GM12878 (cell line): ENCODE measurements around the gene AOAH. TPM values are rescaled to one million over a fixed set of nuclear protein-coding genes. Genes with fewer than 3 reads are reported as not detected.
A peak's percentile ranks its signal among the peaks of the same experiment; 100 is the strongest.

Experiments used
- ATAC-seq: fragments of 200-7000 bp; cut with Tn5 transposase; 3 replicates; pipeline ENCODE4 v1.9.1; 2020; ENCODE audit warnings: mild to moderate bottlenecking, moderate library complexity
- BruUV-seq: library from RNA; stranded (reverse); fragments of 400-500 nt; replicated peaks from 2 replicates; lab custom pipeline; 2021; lab: Mats Ljungman, UMichigan
- CTCF ChIA-PET: fragments of 300-600 bp; sonication (Branson Sonifier 250); formaldehyde crosslinking; extraction: SDS; loops from one replicate; lab custom pipeline; 2021; ENCODE audit warnings: inconsistent platforms; lab: Yijun Ruan, JAX
- POLR2A ChIA-PET: fragments of 350-600 bp; formaldehyde crosslinking; extraction: SDS; loops from one replicate; lab custom pipeline; 2021; ENCODE audit warnings: inconsistent platforms; lab: Charles Lee
- RAD21 ChIA-PET: fragments of 300-600 bp; sonication (Branson Sonifier 250); formaldehyde crosslinking; loops from one replicate; lab custom pipeline; 2023; ENCODE audit warnings: antibody characterized with exemption; ENCODE audit not compliant: unreplicated experiment; lab: Charles Lee
- SMC1A ChIA-PET: fragments of 300-600 bp; sonication (Branson Sonifier 250); formaldehyde crosslinking; loops from one replicate; lab custom pipeline; 2023; ENCODE audit not compliant: unreplicated experiment, uncharacterized antibody; lab: Charles Lee
- DNase-seq: peaks from one replicate; pipeline ENCODE4 v3.0.0-alpha.2; 2011; ENCODE audit warnings: low read depth, low spot score
- FAIRE-seq: peaks from 3 replicates; lab custom pipeline; 2011; peaks lifted over from hg19 to GRCh38; lab: Jason Lieb, UNC
- H2AFZ ChIP-seq: 2 replicates; pipeline ENCODE4 v1.6.0; 2011; ENCODE audit warnings: low read depth, low read length, control low read depth; ENCODE audit not compliant: control insufficient read depth
- H3K27ac ChIP-seq: 2 replicates; pipeline ENCODE4 v1.5.1; 2011; ENCODE audit warnings: control low read depth; ENCODE audit not compliant: control insufficient read depth, insufficient read depth
- H3K27me3 ChIP-seq, 2 experiments: replicated peaks in 1 of 2; 2 replicates each; pipeline versions ENCODE4 v1.6.0 to v1.6.1; 2011; ENCODE audit warnings: low read length in 1 of 2; ENCODE audit not compliant: control insufficient read depth in 2 of 2, insufficient read depth in 2 of 2
- H3K36me3 ChIP-seq, 2 experiments: 2 replicates each; pipeline ENCODE4 v1.5.1; 2011; ENCODE audit warnings: low read length in 1 of 2; ENCODE audit not compliant: control insufficient read depth in 2 of 2, insufficient read depth in 2 of 2
- H3K4me1 ChIP-seq: 2 replicates; pipeline ENCODE4 v1.6.1; 2011; ENCODE audit warnings: mild to moderate bottlenecking, low read length, moderate library complexity, mixed read lengths; ENCODE audit not compliant: control insufficient read depth, insufficient read depth
- H3K4me2 ChIP-seq: 2 replicates; pipeline ENCODE4 v1.6.0; 2011; ENCODE audit warnings: control low read depth; ENCODE audit not compliant: control insufficient read depth, insufficient read depth
- H3K4me3 ChIP-seq: fragments of 200-600 bp; sonication (generic); 2 replicates; pipeline ENCODE4 v1.5.1; 2016
- H3K79me2 ChIP-seq: 2 replicates; pipeline ENCODE4 v1.6.0; 2011; ENCODE audit warnings: low read length; ENCODE audit not compliant: control insufficient read depth, insufficient read depth
- H3K9ac ChIP-seq: 2 replicates; pipeline ENCODE4 v1.8.0; 2011; ENCODE audit warnings: low read length, control low read depth, mixed read lengths; ENCODE audit not compliant: control insufficient read depth, insufficient read depth
- H3K9me3 ChIP-seq: replicated peaks from 3 replicates; pipeline ENCODE4 v1.5.1; 2011; ENCODE audit warnings: mild to moderate bottlenecking, low read length; ENCODE audit not compliant: control insufficient read depth, insufficient read depth
- H4K20me1 ChIP-seq: 2 replicates; pipeline ENCODE4 v1.6.0; 2011; ENCODE audit not compliant: control insufficient read depth, insufficient read depth
- MEF2A ChIP-seq: IDR thresholded peaks from 2 replicates; pipeline ENCODE4 v1.6.1; 2011; ENCODE audit warnings: low read depth, mild to moderate bottlenecking, low read length, moderate library complexity; ENCODE audit not compliant: insufficient read depth
- PAX8 ChIP-seq: fragments of 450-650 bp; IDR thresholded peaks from 2 replicates; pipeline ENCODE4 v1.6.1; 2017; ENCODE audit warnings: mild to moderate bottlenecking, moderate library complexity
- SIX5 ChIP-seq: IDR thresholded peaks from 2 replicates; pipeline ENCODE4 v1.6.1; 2011; ENCODE audit warnings: mild to moderate bottlenecking, low read depth, low read length, moderate library complexity; ENCODE audit not compliant: severe bottlenecking
- SKIL ChIP-seq: fragments of 450-650 bp; IDR thresholded peaks from 2 replicates; pipeline ENCODE4 v1.6.1; 2017; ENCODE audit warnings: mild to moderate bottlenecking, low read depth, inconsistent platforms; ENCODE audit not compliant: poor library complexity, severe bottlenecking
- STAT1 ChIP-seq: fragments of 450-650 bp; conservative IDR thresholded peaks from 2 replicates; pipeline ENCODE4 v1.6.1; 2014; ENCODE audit warnings: antibody characterized with exemption, mild to moderate bottlenecking
- SUPT20H ChIP-seq: IDR thresholded peaks from 2 replicates; pipeline ENCODE4 v1.6.1; 2011; ENCODE audit warnings: low read depth, mild to moderate bottlenecking, low read length, moderate library complexity, borderline replicate concordance; ENCODE audit not compliant: control insufficient read depth
- WGBS: methylation state at CpG from one replicate; pipeline ENCODE4 v1.1.6; 2016; ENCODE audit warnings: low lambda C conversion rate; ENCODE audit not compliant: insufficient replicate concordance, insufficient coverage; ENCODE audit errors: missing lambda C conversion rate; 5-methylcytosine and 5-hydroxymethylcytosine counted together
- in situ Hi-C: fragments of 300-500 bp; cut with MboI; formaldehyde crosslinking; loops from 9 replicates; pipeline ENCODE4 v1.14.3; 2018; ENCODE audit warnings: mixed read lengths
- intact Hi-C: fragments of 100-400 bp; cut with micrococcal nuclease; formaldehyde crosslinking; loops from one replicate; pipeline ENCODE4 v1.14.2; 2022; ENCODE audit not compliant: unreplicated experiment
- polyA plus RNA-seq, 11 experiments: library from polyadenylated mRNA; depleted of rRNA in 4 of 11; unstranded in 6 of 11; stranded (reverse) in 5 of 11; fragments of >200 nt; fragmentation: Nextera tagmentation in 4 of 11; fragmentation: Illumina TruSeq in 1 of 11; extraction: Ambion mirVana in 4 of 11; extraction: Trizol in 1 of 11; gene quantifications; 1 replicate in 1 of 11; 2 replicates in 10 of 11; pipeline versions ENCODE4 v1.2.1 to v1.2.3, GENCODE V29; 2011 to 2016; ENCODE audit warnings: inconsistent platforms in 2 of 11, missing spikeins in 2 of 11, low read depth in 1 of 11
- total RNA-seq, 4 experiments: library from RNA; depleted of rRNA in 3 of 4; stranded (reverse); fragments of >200 nt in 3 of 4; fragmentation: Illumina TruSeq in 1 of 4; extraction: Trizol in 1 of 4; gene quantifications; 2 replicates each; pipeline versions ENCODE4 v1.2.1 to v1.2.3, GENCODE V29; 2013 to 2021
- TF ChIP-seq, protein P1 (sequence below): fragments of 150-350 bp; IDR thresholded peaks from 2 replicates; pipeline ENCODE4 v1.6.1; 2016; ENCODE audit warnings: low read depth, low read length

Gene AOAH
- total and polyA plus RNA-seq, 10 of the 15 experiments (the other 5 are each of a cell fraction or from before 2014, with no cell fraction given), result 0.32 to 2.8 (median 1.4) TPM

GRCh38 chr7:36749282-36749960 is 25.1 kb upstream of the AOAH start:
- BruUV-seq, result no TSS peak
- FAIRE-seq (no peak), ATAC-seq (peak; percentile 40), DNase-seq (no peak)
- CTCF ChIA-PET, result interaction anchor here (0.9 kb wide), 1 partner anchor 16 kb away, joined by 3 read pairs; no protein-coding TSS in a partner anchor
- in situ Hi-C loops (no loop called here), intact Hi-C loops (no loop called here)
- Histone ChIP-seq H3K36me3 (no peaks in the 10 kb centered on the region), H3K27me3 (no peaks in the 10 kb centered on the region), H3K4me1 (no peaks in the 10 kb centered on the region), H3K9me3 (no peaks in the 10 kb centered on the region; the same call in 2 of the 3 replicates), H3K4me3 (no peak overlapping the region), H3K4me2 (no peak overlapping the region), H3K9ac (no peak overlapping the region), H3K79me2 (no peaks in the 10 kb centered on the region), H2AFZ (no peak overlapping the region), H4K20me1 (no peaks in the 10 kb centered on the region), H3K27ac (no peak overlapping the region)
- RAD21 ChIA-PET, result no interaction called here
- POLR2A ChIA-PET, result interaction anchor here (0.6 kb wide), 2 partner anchors 45 to 81 kb away, joined by 3 read pairs; no protein-coding TSS in a partner anchor
- SMC1A ChIA-PET, result no interaction called here
- TF ChIP-seq, protein P1, sequence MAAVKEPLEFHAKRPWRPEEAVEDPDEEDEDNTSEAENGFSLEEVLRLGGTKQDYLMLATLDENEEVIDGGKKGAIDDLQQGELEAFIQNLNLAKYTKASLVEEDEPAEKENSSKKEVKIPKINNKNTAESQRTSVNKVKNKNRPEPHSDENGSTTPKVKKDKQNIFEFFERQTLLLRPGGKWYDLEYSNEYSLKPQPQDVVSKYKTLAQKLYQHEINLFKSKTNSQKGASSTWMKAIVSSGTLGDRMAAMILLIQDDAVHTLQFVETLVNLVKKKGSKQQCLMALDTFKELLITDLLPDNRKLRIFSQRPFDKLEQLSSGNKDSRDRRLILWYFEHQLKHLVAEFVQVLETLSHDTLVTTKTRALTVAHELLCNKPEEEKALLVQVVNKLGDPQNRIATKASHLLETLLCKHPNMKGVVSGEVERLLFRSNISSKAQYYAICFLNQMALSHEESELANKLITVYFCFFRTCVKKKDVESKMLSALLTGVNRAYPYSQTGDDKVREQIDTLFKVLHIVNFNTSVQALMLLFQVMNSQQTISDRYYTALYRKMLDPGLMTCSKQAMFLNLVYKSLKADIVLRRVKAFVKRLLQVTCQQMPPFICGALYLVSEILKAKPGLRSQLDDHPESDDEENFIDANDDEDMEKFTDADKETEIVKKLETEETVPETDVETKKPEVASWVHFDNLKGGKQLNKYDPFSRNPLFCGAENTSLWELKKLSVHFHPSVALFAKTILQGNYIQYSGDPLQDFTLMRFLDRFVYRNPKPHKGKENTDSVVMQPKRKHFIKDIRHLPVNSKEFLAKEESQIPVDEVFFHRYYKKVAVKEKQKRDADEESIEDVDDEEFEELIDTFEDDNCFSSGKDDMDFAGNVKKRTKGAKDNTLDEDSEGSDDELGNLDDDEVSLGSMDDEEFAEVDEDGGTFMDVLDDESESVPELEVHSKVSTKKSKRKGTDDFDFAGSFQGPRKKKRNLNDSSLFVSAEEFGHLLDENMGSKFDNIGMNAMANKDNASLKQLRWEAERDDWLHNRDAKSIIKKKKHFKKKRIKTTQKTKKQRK, result no peak
- TF ChIP-seq SIX5 (no peak), SKIL (no peak), MEF2A (no peak), STAT1 (no peak), PAX8 (no peak), SUPT20H (no peak)
- 64% methylated on average over 2 of the region's 2 CpGs for WGBS
